Smooth muscle cell (in vitro differentiated cells): ENCODE data around the gene XAB2. TPM values are rescaled to one million over a fixed set of nuclear protein-coding genes. Genes with fewer than 3 reads are reported as not detected.

Experiments used
- DNase-seq: peaks from one replicate; lab custom pipeline; 2025; ENCODE audit not compliant: unreplicated experiment; lab: John Stamatoyannopoulos, UW
- H2AFZ ChIP-seq: fragments of 200-600 bp; sonication (generic); 2 replicates; pipeline ENCODE4 v1.6.0; 2016; ENCODE audit warnings: antibody characterized with exemption, low read depth, mild to moderate bottlenecking
- H3F3A ChIP-seq: fragments of 200-600 bp; sonication (generic); 2 replicates; pipeline ENCODE4 v1.6.0; 2017; ENCODE audit warnings: antibody characterized with exemption, low read depth
- H3K27ac ChIP-seq: fragments of 200-600 bp; sonication (generic); 2 replicates; pipeline ENCODE4 v1.5.1; 2016; ENCODE audit warnings: low read depth, mild to moderate bottlenecking
- H3K27me3 ChIP-seq: fragments of 200-600 bp; sonication (generic); 2 replicates; pipeline ENCODE4 v1.6.1; 2016; ENCODE audit warnings: low read depth, mild to moderate bottlenecking
- H3K36me3 ChIP-seq: fragments of 200-600 bp; sonication (generic); 2 replicates; pipeline ENCODE4 v1.5.1; 2016; ENCODE audit warnings: low read depth
- H3K4me1 ChIP-seq: fragments of 200-600 bp; sonication (generic); 2 replicates; pipeline ENCODE4 v1.5.1; 2016; ENCODE audit warnings: low read depth
- H3K4me2 ChIP-seq: fragments of 200-600 bp; sonication (generic); 2 replicates; pipeline ENCODE4 v1.6.0; 2016; ENCODE audit warnings: mild to moderate bottlenecking
- H3K4me3 ChIP-seq: fragments of 200-600 bp; sonication (generic); 2 replicates; pipeline ENCODE4 v1.5.1; 2016; ENCODE audit warnings: mild to moderate bottlenecking
- H3K79me2 ChIP-seq: fragments of 200-600 bp; sonication (generic); 2 replicates; pipeline ENCODE4 v1.6.0; 2016; ENCODE audit warnings: low read depth, mild to moderate bottlenecking
- H3K9ac ChIP-seq: fragments of 200-600 bp; sonication (generic); 2 replicates; pipeline ENCODE4 v1.6.0; 2016; ENCODE audit warnings: low read depth
- H3K9me3 ChIP-seq: fragments of 200-600 bp; sonication (generic); replicated peaks from 2 replicates; pipeline ENCODE4 v1.5.1; 2016; ENCODE audit warnings: low read depth
- H4K20me1 ChIP-seq: fragments of 200-600 bp; sonication (generic); 2 replicates; pipeline ENCODE4 v1.6.0; 2016; ENCODE audit warnings: low read depth
- WGBS: methylation state at CpG from one replicate; pipeline ENCODE4 v1.1.7; 2016; ENCODE audit warnings: low lambda C conversion rate; 5-methylcytosine and 5-hydroxymethylcytosine counted together
- polyA plus RNA-seq: library from polyadenylated mRNA; unstranded; fragments of >200 nt; fragmentation: Nextera tagmentation; extraction: Ambion mirVana; gene quantifications from 2 replicates; pipeline ENCODE4 v1.2.1, GENCODE V29; 2016
- total RNA-seq: library from RNA; depleted of rRNA; stranded (reverse); fragments of >200 nt; gene quantifications from 2 replicates; pipeline ENCODE4 v1.2.3, GENCODE V29; 2014
- TF ChIP-seq, protein P1 (sequence below): fragments of 200-600 bp; sonication (generic); IDR thresholded peaks from 2 replicates; pipeline ENCODE4 v1.5.1; 2017; ENCODE audit warnings: borderline replicate concordance, mild to moderate bottlenecking, antibody characterized with exemption; ENCODE audit not compliant: insufficient read depth, poor library complexity, severe bottlenecking

The XAB2 gene
- total and polyA plus RNA-seq, 2 experiments from 2014 or later, result 26.9 to 36.3 TPM

DNA sequence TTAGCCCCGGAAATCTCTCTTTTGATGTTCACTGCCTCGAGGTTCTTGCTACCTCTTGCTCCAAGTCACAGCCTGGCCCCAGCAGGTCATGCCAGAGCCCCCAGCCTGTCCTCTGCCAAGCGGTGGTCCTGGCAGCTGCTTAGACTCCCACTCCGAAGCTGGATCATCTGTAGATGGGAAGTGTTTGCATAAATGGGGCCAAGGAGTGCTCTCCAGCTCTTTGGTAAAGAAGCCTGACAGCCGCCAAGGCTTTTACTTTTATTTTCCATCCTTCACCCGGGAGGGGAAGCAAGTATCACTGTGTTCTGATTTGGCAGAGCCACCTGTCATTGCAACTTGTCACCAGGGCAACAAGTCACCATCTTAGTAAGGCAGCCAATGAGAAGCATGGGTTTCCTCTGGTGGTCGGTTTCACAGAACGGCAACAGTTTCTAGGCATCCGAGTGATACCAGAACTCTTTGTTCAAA lies 28.9 kb upstream of the XAB2 start:
- H3K27me3 ChIP-seq, result peaks cover 16% of the 10 kb centered on the region
- H2AFZ ChIP-seq, result no peak overlapping the region
- H3K79me2 ChIP-seq, result no peaks in the 10 kb centered on the region
- 67% methylated on average over 9 of the region's 9 CpGs for WGBS
- no peaks in the 10 kb centered on the region for H3K4me1 ChIP-seq
- H3K4me2 ChIP-seq, result no peak overlapping the region
- TF ChIP-seq, protein P1, sequence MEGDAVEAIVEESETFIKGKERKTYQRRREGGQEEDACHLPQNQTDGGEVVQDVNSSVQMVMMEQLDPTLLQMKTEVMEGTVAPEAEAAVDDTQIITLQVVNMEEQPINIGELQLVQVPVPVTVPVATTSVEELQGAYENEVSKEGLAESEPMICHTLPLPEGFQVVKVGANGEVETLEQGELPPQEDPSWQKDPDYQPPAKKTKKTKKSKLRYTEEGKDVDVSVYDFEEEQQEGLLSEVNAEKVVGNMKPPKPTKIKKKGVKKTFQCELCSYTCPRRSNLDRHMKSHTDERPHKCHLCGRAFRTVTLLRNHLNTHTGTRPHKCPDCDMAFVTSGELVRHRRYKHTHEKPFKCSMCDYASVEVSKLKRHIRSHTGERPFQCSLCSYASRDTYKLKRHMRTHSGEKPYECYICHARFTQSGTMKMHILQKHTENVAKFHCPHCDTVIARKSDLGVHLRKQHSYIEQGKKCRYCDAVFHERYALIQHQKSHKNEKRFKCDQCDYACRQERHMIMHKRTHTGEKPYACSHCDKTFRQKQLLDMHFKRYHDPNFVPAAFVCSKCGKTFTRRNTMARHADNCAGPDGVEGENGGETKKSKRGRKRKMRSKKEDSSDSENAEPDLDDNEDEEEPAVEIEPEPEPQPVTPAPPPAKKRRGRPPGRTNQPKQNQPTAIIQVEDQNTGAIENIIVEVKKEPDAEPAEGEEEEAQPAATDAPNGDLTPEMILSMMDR, result no peak
- no peak overlapping the region for H3K27ac ChIP-seq
- no peaks in the 10 kb centered on the region for H3K9me3 ChIP-seq
- no peak for DNase-seq
- no peaks in the 10 kb centered on the region for H4K20me1 ChIP-seq
- H3K36me3 ChIP-seq, result no peaks in the 10 kb centered on the region
- H3F3A ChIP-seq, result no peaks in the 10 kb centered on the region
- no peak overlapping the region for H3K9ac ChIP-seq
- H3K4me3 ChIP-seq, result no peak overlapping the region

DNA sequence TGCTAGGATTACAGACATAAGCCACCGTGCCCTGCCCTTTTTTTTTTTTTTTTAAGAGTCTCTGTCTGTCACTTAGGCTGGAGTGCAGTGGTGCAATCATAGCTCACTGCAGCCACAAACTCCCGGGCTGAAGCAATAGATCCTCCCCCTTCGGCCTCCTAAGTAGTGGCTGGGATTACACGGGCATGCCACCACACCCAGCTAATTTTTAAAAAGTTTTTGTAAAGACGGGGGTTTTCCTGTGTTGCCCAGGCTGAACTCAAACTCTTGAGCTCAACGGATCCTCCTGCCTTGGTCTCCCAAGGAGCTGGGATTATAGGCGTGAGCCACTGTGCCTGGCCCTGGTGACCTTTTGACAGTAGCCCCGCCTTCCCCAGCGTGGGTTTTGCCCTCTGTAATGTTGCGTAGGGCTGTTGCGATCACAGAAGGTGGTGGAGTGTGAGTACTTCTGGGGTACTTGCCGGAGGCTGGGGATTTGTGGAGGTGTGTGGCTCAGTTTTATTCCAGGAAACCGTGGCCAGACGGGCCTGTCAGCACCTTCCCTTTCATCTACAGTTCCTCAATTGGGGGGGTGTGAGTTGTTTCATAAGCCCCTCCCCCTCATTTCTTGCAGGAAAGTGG lies 27.9 kb upstream of the XAB2 start:
- H4K20me1 ChIP-seq, result no peaks in the 10 kb centered on the region
- H3F3A ChIP-seq, result no peaks in the 10 kb centered on the region
- no peaks in the 10 kb centered on the region for H3K79me2 ChIP-seq
- H3K4me1 ChIP-seq, result no peaks in the 10 kb centered on the region
- 60% methylated on average over 14 of the region's 14 CpGs for WGBS
- H2AFZ ChIP-seq, result no peak overlapping the region
- no peak overlapping the region for H3K4me2 ChIP-seq
- no peak overlapping the region for H3K27ac ChIP-seq
- H3K9me3 ChIP-seq, result no peaks in the 10 kb centered on the region
- H3K27me3 ChIP-seq, result peaks cover 16% of the 10 kb centered on the region
- TF ChIP-seq, protein P1, result no peak
- no peak overlapping the region for H3K4me3 ChIP-seq
- H3K36me3 ChIP-seq, result no peaks in the 10 kb centered on the region
- no peak for DNase-seq
- H3K9ac ChIP-seq, result no peak overlapping the region

DNA sequence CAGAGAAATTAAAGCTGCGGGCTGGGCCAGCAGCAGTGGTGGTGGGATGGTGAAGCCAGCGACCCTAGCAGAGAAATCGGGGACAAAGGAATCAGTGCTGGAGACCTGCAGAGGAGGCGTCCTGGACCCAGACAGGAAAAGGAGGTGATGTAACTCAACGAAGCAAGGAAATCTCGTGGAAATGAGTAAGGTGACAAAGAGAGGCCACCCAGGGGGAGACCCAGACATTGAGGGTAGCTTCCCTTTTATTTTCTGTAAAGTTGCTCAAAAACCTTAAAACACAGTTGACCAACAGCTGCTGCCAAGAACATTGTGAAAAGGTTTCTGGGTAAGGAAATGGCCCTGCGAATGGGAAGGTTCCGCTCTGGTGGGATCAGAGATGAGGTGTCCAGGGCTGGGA lies 26.2 kb upstream of the XAB2 start:
- DNase-seq, result no peak
- Histone ChIP-seq H3F3A (no peaks in the 10 kb centered on the region), H3K9me3 (no peaks in the 10 kb centered on the region), H3K79me2 (no peaks in the 10 kb centered on the region), H4K20me1 (no peaks in the 10 kb centered on the region), H3K4me2 (no peak overlapping the region), H3K4me1 (no peaks in the 10 kb centered on the region), H2AFZ (no peak overlapping the region), H3K27ac (no peak overlapping the region), H3K36me3 (no peaks in the 10 kb centered on the region), H3K27me3 (peaks cover 8% of the 10 kb centered on the region), H3K4me3 (no peak overlapping the region), H3K9ac (no peak overlapping the region)
- WGBS, result 79% methylated on average over 8 of the region's 8 CpGs
- TF ChIP-seq, protein P1, result no peak

DNA sequence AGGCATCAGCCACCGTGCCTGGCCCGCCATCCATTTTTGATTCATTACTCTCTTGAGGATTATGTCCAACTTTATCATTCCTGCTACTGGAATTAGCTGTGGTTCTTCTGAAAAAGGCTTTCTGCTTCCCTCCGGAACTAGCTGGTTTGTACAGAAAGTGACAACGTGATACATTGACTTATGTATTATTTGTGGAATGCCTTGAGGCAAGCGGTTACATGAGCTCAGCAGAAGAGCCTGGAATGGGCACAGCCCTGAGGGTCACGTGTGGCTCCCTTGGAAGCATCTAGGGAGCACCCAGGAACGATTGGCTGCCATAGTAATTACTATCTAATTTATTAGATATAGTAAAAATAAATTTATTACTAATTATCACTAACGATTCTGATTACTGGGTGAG lies 25.1 kb upstream of the XAB2 start:
- Histone ChIP-seq H3K9ac (no peak overlapping the region), H3K79me2 (no peaks in the 10 kb centered on the region), H3K4me2 (no peak overlapping the region), H3K27me3 (peaks cover 7% of the 10 kb centered on the region), H2AFZ (no peak overlapping the region), H3K27ac (no peak overlapping the region), H3K36me3 (no peaks in the 10 kb centered on the region), H3K4me3 (no peak overlapping the region), H3K9me3 (no peaks in the 10 kb centered on the region), H3K4me1 (no peaks in the 10 kb centered on the region), H3F3A (no peaks in the 10 kb centered on the region), H4K20me1 (no peaks in the 10 kb centered on the region)
- TF ChIP-seq, protein P1, result no peak
- DNase-seq, result no peak
- 56% methylated on average over 8 of the region's 8 CpGs for whole genome bisulfite sequencing
